Panc1 (cell line): ENCODE data around the gene NPTX1. TPM values are rescaled to one million over a fixed set of nuclear protein-coding genes. Genes with fewer than 3 reads are reported as not detected.

Experiments used
- ATAC-seq: fragments of 200-7000 bp; cut with Tn5 transposase; 2 replicates; pipeline ENCODE4 v1.9.1; 2020; ENCODE audit warnings: mild to moderate bottlenecking, moderate library complexity
- BruUV-seq: library from RNA; stranded (reverse); fragments of 400-500 nt; replicated peaks from 2 replicates; lab custom pipeline; 2021; lab: Mats Ljungman, UMichigan
- CTCF ChIA-PET: fragments of 300-600 bp; sonication (Branson Sonifier 250); formaldehyde crosslinking; loops from one replicate; lab custom pipeline; 2022; ENCODE audit warnings: antibody characterized with exemption; lab: Charles Lee
- POLR2A ChIA-PET: fragments of 300-600 bp; sonication (Branson Sonifier 250); formaldehyde crosslinking; loops from one replicate; lab custom pipeline; 2022; ENCODE audit warnings: antibody characterized with exemption; lab: Charles Lee
- DNase-seq: peaks from one replicate; pipeline ENCODE4 v3.0.0-alpha.2; 2010; ENCODE audit warnings: low read depth, low spot score
- H3K27ac ChIP-seq: 2 replicates; pipeline ENCODE4 v1.5.1; 2011; ENCODE audit warnings: mild to moderate bottlenecking, low read length, inconsistent platforms
- H3K27me3 ChIP-seq: fragments of 200-500 bp; sonication (Bioruptor generic); 2 replicates; pipeline ENCODE4 v1.6.0; 2014; ENCODE audit warnings: low read length, inconsistent platforms; ENCODE audit not compliant: control insufficient read depth, insufficient read depth
- H3K36me3 ChIP-seq: fragments of 200-500 bp; sonication (Bioruptor generic); 2 replicates; pipeline ENCODE4 v1.5.1; 2014; ENCODE audit warnings: inconsistent platforms, mild to moderate bottlenecking, low read length, moderate library complexity; ENCODE audit not compliant: control insufficient read depth, insufficient read depth
- H3K4me1 ChIP-seq: 2 replicates; pipeline ENCODE4 v1.5.1; 2011; ENCODE audit warnings: inconsistent platforms, mild to moderate bottlenecking, low read length, moderate library complexity; ENCODE audit not compliant: control insufficient read depth, insufficient read depth
- H3K4me3 ChIP-seq, 2 experiments: 2 replicates each; pipeline ENCODE4 v1.5.1; 2011 to 2012; ENCODE audit warnings: low read depth in 2 of 2, low read length in 2 of 2, mild to moderate bottlenecking in 2 of 2, inconsistent platforms in 1 of 2, moderate library complexity in 1 of 2
- H3K9me3 ChIP-seq: fragments of 200-500 bp; sonication (Bioruptor generic); 2 replicates; pipeline ENCODE4 v1.5.1; 2014; ENCODE audit warnings: low read depth, mild to moderate bottlenecking, inconsistent platforms, low read length, moderate library complexity; ENCODE audit not compliant: control insufficient read depth, insufficient read depth
- POLR2AphosphoS5 ChIP-seq: IDR thresholded peaks from 2 replicates; pipeline ENCODE4 v1.6.1; 2012; ENCODE audit warnings: mild to moderate bottlenecking, low read depth, low read length, moderate library complexity
- REST ChIP-seq, 2 experiments: IDR thresholded peaks; 2 replicates each; pipeline ENCODE4 v1.6.1; 2011 to 2012; ENCODE audit warnings: low read depth in 2 of 2, control low read depth in 1 of 2, low read length in 1 of 2, mild to moderate bottlenecking in 1 of 2, moderate library complexity in 1 of 2; ENCODE audit not compliant: insufficient read depth in 1 of 2
- SIN3A ChIP-seq: IDR thresholded peaks from 2 replicates; pipeline ENCODE4 v1.6.1; 2012; ENCODE audit warnings: low read depth, mild to moderate bottlenecking, low read length, moderate library complexity, borderline replicate concordance; ENCODE audit not compliant: insufficient read depth
- TCF7L2 ChIP-seq: IDR thresholded peaks from 2 replicates; pipeline ENCODE4 v1.6.1; 2011; ENCODE audit warnings: mild to moderate bottlenecking, low read depth, low read length, inconsistent platforms
- in situ Hi-C: cut with HindIII; loops from 2 replicates; pipeline ENCODE4 v1.10.0; 2016; ENCODE audit warnings: low sequenced_read_pairs, low pct_unique_long_range_greater_than_20kb
- intact Hi-C: fragments of 100-400 bp; cut with micrococcal nuclease; formaldehyde crosslinking; loops from one replicate; pipeline ENCODE4 v1.10.0; 2022; ENCODE audit not compliant: unreplicated experiment
- total RNA-seq: library from RNA; stranded (reverse); gene quantifications from one replicate; pipeline ENCODE4 v1.2.1, GENCODE V29; 2021; ENCODE audit not compliant: unreplicated experiment
- TF ChIP-seq, protein P1 (sequence below): fragments of 450-650 bp; IDR thresholded peaks from 2 replicates; pipeline ENCODE4 v1.5.1; 2017; ENCODE audit warnings: mild to moderate bottlenecking

NPTX1 gene
- total RNA-seq, 1 experiment from 2014 or later, result 1.1 TPM

DNA sequence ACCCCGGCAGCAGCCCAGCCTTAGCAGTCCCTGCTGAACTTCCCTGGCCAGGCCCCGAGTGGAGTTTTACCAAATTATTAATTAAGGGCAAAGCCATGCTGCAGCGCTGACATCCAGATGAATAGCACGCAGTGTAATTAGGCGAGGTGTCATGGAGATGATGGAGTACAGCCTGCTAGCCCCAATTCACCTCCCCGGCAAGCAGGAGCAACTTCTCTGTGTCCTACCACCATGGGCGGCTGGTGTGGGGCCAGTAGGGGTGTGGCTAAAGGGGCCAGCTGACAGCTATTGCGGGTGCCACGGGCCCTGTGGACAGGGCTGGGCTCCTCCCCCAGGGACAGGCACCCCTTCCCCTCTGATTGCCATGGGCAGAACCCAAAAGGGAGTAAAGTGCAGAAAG, 36.9 kb downstream of the NPTX1 start:
- ChIA-PET POLR2A (no interaction called here), CTCF (no interaction called here)

GRCh38 chr17:80438806-80439205, 37.6 kb downstream of the NPTX1 start:
- ChIA-PET CTCF (interaction anchor here (0.6 kb wide), 1 partner anchor 17 kb away, joined by 14 read pairs; no protein-coding TSS in a partner anchor), POLR2A (no interaction called here)
- TF ChIP-seq TCF7L2, result no peak
- TF ChIP-seq, protein P1, sequence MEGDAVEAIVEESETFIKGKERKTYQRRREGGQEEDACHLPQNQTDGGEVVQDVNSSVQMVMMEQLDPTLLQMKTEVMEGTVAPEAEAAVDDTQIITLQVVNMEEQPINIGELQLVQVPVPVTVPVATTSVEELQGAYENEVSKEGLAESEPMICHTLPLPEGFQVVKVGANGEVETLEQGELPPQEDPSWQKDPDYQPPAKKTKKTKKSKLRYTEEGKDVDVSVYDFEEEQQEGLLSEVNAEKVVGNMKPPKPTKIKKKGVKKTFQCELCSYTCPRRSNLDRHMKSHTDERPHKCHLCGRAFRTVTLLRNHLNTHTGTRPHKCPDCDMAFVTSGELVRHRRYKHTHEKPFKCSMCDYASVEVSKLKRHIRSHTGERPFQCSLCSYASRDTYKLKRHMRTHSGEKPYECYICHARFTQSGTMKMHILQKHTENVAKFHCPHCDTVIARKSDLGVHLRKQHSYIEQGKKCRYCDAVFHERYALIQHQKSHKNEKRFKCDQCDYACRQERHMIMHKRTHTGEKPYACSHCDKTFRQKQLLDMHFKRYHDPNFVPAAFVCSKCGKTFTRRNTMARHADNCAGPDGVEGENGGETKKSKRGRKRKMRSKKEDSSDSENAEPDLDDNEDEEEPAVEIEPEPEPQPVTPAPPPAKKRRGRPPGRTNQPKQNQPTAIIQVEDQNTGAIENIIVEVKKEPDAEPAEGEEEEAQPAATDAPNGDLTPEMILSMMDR, result no peak
- no peaks in the 10 kb centered on the region for H3K9me3 ChIP-seq
- H3K27me3 ChIP-seq, result no peaks in the 10 kb centered on the region
- ATAC-seq, result no peak
- in situ Hi-C loops (no loop called here), intact Hi-C loops (no loop called here)
- no peak overlapping the region for H3K4me3 ChIP-seq
- no peaks in the 10 kb centered on the region for H3K4me1 ChIP-seq
- DNase-seq, result no peak
- BruUV-seq, result no TSS peak
- H3K36me3 ChIP-seq, result no peaks in the 10 kb centered on the region
- no peak overlapping the region for H3K27ac ChIP-seq

More for the DNA sequence above, 36.9 kb downstream of the NPTX1 start:
- no peak for ATAC-seq
- H3K27me3 ChIP-seq, result no peaks in the 10 kb centered on the region
- H3K9me3 ChIP-seq, result no peaks in the 10 kb centered on the region
- intact Hi-C loops, result no loop called here
- in situ Hi-C loops, result no loop called here
- TF ChIP-seq TCF7L2, result no peak
- no peak for TF ChIP-seq POLR2AphosphoS5
- DNase-seq, result no peak
- H3K27ac ChIP-seq, result no peak overlapping the region
- no peaks in the 10 kb centered on the region for H3K36me3 ChIP-seq
- no peaks in the 10 kb centered on the region for H3K4me1 ChIP-seq
- H3K4me3 ChIP-seq, result no peak overlapping the region
- BruUV-seq, result no TSS peak

DNA sequence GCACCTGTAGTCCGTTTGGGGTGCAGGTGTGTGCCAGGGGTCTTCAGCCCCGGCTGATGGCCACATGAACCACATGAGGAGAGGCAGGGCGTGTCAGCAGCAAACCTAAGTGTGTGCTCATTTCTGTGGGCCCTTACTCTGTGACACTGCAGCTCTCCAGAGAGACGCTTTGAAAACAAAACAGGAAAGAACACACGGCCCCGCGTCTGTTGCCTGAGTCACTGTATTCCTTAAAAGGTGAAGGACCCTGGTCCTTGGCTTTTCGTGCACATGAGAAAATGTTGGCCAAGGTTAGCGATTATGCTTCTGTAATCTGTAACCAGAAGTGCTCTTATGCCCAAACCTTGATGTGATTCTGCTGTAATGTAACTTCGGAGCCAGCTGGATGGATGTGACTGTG, 38.9 kb downstream of the NPTX1 start:
- Histone ChIP-seq H3K9me3 (no peaks in the 10 kb centered on the region), H3K27me3 (no peaks in the 10 kb centered on the region), H3K36me3 (no peaks in the 10 kb centered on the region), H3K4me1 (no peaks in the 10 kb centered on the region), H3K4me3 (no peak overlapping the region), H3K27ac (no peak overlapping the region)
- intact Hi-C loops (no loop called here), in situ Hi-C loops (no loop called here)
- ChIA-PET CTCF (no interaction called here), POLR2A (no interaction called here)
- TF ChIP-seq TCF7L2 (no peak), POLR2AphosphoS5 (no peak), SIN3A (no peak), REST (IDR thresholded peaks at IDR 0.05; ENCODE audit: insufficient read depth in 1 of 2, low read depth in 2 of 2, low read length in 1 of 2) (no peak)
- TF ChIP-seq, protein P1, result no peak
- no peak for DNase-seq
- BruUV-seq, result no TSS peak
- no peak for ATAC-seq
